ENCODE results near the gene MEGF11. TPM values are rescaled to one million over a fixed set of nuclear protein-coding genes. Genes with fewer than 3 reads are reported as not detected.

Gene MEGF11
- total and polyA plus RNA-seq, 7 donors, result 0.04 to 0.05 TPM; not detected in 5

GRCh38 chr15:65867244-65867643 lies 386.3 kb downstream of the MEGF11 start:
- Histone ChIP-seq H3K4me1 (peaks cover 10% of the 10 kb centered on the region), H3K27ac (no peak overlapping the region), H3K4me3 (no peak overlapping the region), H3K36me3 (ENCODE audit: insufficient read depth in 1 of 2, low read depth in 1 of 2) (no peaks in the 10 kb centered on the region), H3K9me3 (no peaks in the 10 kb centered on the region), H3K27me3 (ENCODE audit: insufficient read depth in 3 of 3, low read length in 2 of 3) (no peaks in the 10 kb centered on the region)
- 90 to 96% (median 90%) methylated on average over 3 of the region's 3 CpGs for WGBS, 3 donors
- no peak for TF ChIP-seq CTCF (IDR thresholded peaks at IDR 0.05)
- no peak for ATAC-seq
- DNase-seq, result no peak
- intact Hi-C loops (cut with DNase I), result loop anchor here in 1 of 2 donors (10.0 kb wide), 1 partner anchor 232 kb away; no protein-coding TSS in a partner anchor

GRCh38 chr15:65863106-65863505 lies 390.4 kb downstream of the MEGF11 start:
- DNase-seq (no peak), ATAC-seq (no peak)
- H3K27me3 ChIP-seq (ENCODE audit: insufficient read depth in 3 of 3, low read length in 2 of 3), result no peaks in the 10 kb centered on the region
- H3K9me3 ChIP-seq, result no peaks in the 10 kb centered on the region
- WGBS, 3 donors, result 91 to 96% (median 93%) methylated on average over 6 of the region's 6 CpGs
- no peak overlapping the region for H3K27ac ChIP-seq
- no peak for TF ChIP-seq CTCF (IDR thresholded peaks at IDR 0.05)
- peaks cover 4% of the 10 kb centered on the region for H3K4me1 ChIP-seq
- intact Hi-C loops (cut with DNase I), result loop anchor here in 1 of 2 donors (10.0 kb wide), 1 partner anchor 228 kb away; no protein-coding TSS in a partner anchor
- H3K4me3 ChIP-seq, result no peak overlapping the region
- H3K36me3 ChIP-seq (ENCODE audit: insufficient read depth in 1 of 2, low read depth in 1 of 2), result no peaks in the 10 kb centered on the region

GRCh38 chr15:65862682-65863081 lies 390.9 kb downstream of the MEGF11 start:
- intact Hi-C loops (cut with DNase I), result loop anchor here in 1 of 2 donors (10.0 kb wide), 1 partner anchor 228 kb away; no protein-coding TSS in a partner anchor
- H3K9me3 ChIP-seq, result no peaks in the 10 kb centered on the region

GRCh38 chr15:65857718-65858402 lies 395.7 kb downstream of the MEGF11 start:
- Histone ChIP-seq H3K9me3 (no peaks in the 10 kb centered on the region), H3K27ac (peak overlapping the region; percentile 89), H3K4me1 (peaks cover 16% of the 10 kb centered on the region), H3K36me3 (ENCODE audit: insufficient read depth in 1 of 2, low read depth in 1 of 2) (no peaks in the 10 kb centered on the region), H3K4me3 (no peak overlapping the region), H3K27me3 (ENCODE audit: insufficient read depth in 3 of 3, low read length in 2 of 3) (no peaks in the 10 kb centered on the region)
- TF ChIP-seq CTCF (IDR thresholded peaks at IDR 0.05), result no peak
- intact Hi-C loops (cut with DNase I), result loop anchor here in 1 of 2 donors (2.0 kb wide), 1 partner anchor 25 kb away; no protein-coding TSS in a partner anchor
- ATAC-seq (peak; percentile 74 to 95 (median 90)), DNase-seq (no peak)
- 39 to 60% (median 52%) methylated on average over 5 of the region's 5 CpGs for WGBS, 3 donors

More at GRCh38 chr15:65862682-65863081, 390.9 kb downstream of the MEGF11 start:
- Histone ChIP-seq H3K4me3 (no peak overlapping the region), H3K4me1 (peaks cover 8% of the 10 kb centered on the region), H3K27ac (no peak overlapping the region), H3K36me3 (ENCODE audit: insufficient read depth in 1 of 2, low read depth in 1 of 2) (no peaks in the 10 kb centered on the region), H3K27me3 (ENCODE audit: insufficient read depth in 3 of 3, low read length in 2 of 3) (no peaks in the 10 kb centered on the region)
- DNase-seq, result no peak
- peak; percentile 28 for TF ChIP-seq CTCF (IDR thresholded peaks at IDR 0.05)
- ATAC-seq, result peak in 3 of 4 donors; percentile 39 to 64 (median 59)
- 18 to 25% (median 23%) methylated on average over 1 of the region's 1 CpG for WGBS, 3 donors
